ENCODE results near the gene FRMD1. TPM values are rescaled to one million over a fixed set of nuclear protein-coding genes. Genes with fewer than 3 reads are reported as not detected.

Gene FRMD1
- total and polyA plus RNA-seq, 2 donors (not counting 3 experiments of a cell fraction or from before 2014, with no cell fraction given): not detected

- H3K79me2 ChIP-seq (ENCODE audit: control insufficient read depth, insufficient read depth, low read length): no peaks in the 10 kb centered on the region
- H3K4me3 ChIP-seq (replicated peaks in 1 of 3; ENCODE audit: insufficient read depth in 1 of 3, low read depth in 1 of 3, low read length in 3 of 3): no peak overlapping the region
- H2AFZ ChIP-seq (ENCODE audit: low read depth, low read length): no peak overlapping the region
- H3K4me1 ChIP-seq (ENCODE audit: control insufficient read depth, extremely low read depth, insufficient read depth, low read length): no peaks in the 10 kb centered on the region
- FAIRE-seq: no peak
- ChIA-PET CTCF (no interaction called here), POLR2A (no interaction called here)
- H3K9me3 ChIP-seq (replicated peaks; ENCODE audit: control insufficient read depth, insufficient read depth, low read length): no peaks in the 10 kb centered on the region
- no peaks in the 10 kb centered on the region for H3K36me3 ChIP-seq (ENCODE audit: control insufficient read depth in 2 of 2, extremely low read depth in 1 of 2, insufficient read depth in 2 of 2, low read length in 2 of 2)
- DNase-seq (ENCODE audit: low read depth, low spot score): no peak
- no peaks in the 10 kb centered on the region for H4K20me1 ChIP-seq (replicated peaks; ENCODE audit: control insufficient read depth, extremely low read depth, insufficient read depth, low read length)
- H3K9me1 ChIP-seq (replicated peaks; ENCODE audit: control insufficient read depth, extremely low read depth, insufficient read depth, low read length): no peaks in the 10 kb centered on the region
- H3K9ac ChIP-seq (replicated peaks; ENCODE audit: extremely low read depth, insufficient read depth, low read length): no peak overlapping the region
- no peaks in the 10 kb centered on the region for H3K27me3 ChIP-seq (ENCODE audit: control insufficient read depth in 2 of 2, insufficient read depth in 2 of 2, low read length in 2 of 2)
- H3K27ac ChIP-seq (ENCODE audit: insufficient read depth, low read depth, low read length): no peak overlapping the region
- no peak overlapping the region for H3K4me2 ChIP-seq (ENCODE audit: insufficient read depth, low read length)
- dilution Hi-C loops (cut with MboI; ENCODE audit: extremely low pct_ligation_motif_present, low sequenced_read_pairs): no loop called here
- no peak for TF ChIP-seq MAX (IDR thresholded peaks at IDR 0.05; ENCODE audit: insufficient read depth, insufficient read length)
- TF ChIP-seq POLR2A (IDR thresholded peaks at IDR 0.05; ENCODE audit: low read depth, low read length): no peak
- TF ChIP-seq MYC (IDR thresholded peaks at IDR 0.05; ENCODE audit: low read depth, low read length): no peak
- TF ChIP-seq EZH2 (IDR thresholded peaks at IDR 0.05; ENCODE audit: borderline replicate concordance, low read depth, low read length, severe bottlenecking): no peak
- no peak for TF ChIP-seq FOS (IDR thresholded peaks at IDR 0.05; ENCODE audit: borderline replicate concordance, insufficient read depth, low read length)
- no peak for TF ChIP-seq GATA2 (IDR thresholded peaks at IDR 0.05; ENCODE audit: insufficient read depth, insufficient read length, low read depth, low read length)
- TF ChIP-seq JUN (IDR thresholded peaks at IDR 0.05; ENCODE audit: borderline replicate concordance, insufficient read depth, insufficient read length, low read depth): no peak
- no peak for TF ChIP-seq POLR2AphosphoS5 (IDR thresholded peaks at IDR 0.05; ENCODE audit: insufficient read depth, low read depth, low read length)
- TF ChIP-seq CTCF (IDR thresholded peaks at IDR 0.05; ENCODE audit: extremely low read depth in 1 of 2, insufficient read depth in 1 of 2, low read depth in 1 of 2, low read length in 2 of 2): no peak
- intact Hi-C loops (cut with micrococcal nuclease): no loop called here
- no TSS peak for BruUV-seq (replicated peaks)
Measured at GRCh38 chr6:168045706-168046620, 33.0 kb downstream of the FRMD1 start.
